Superior temporal gyrus (tissue), 1 donor: Measurements from ENCODE around the gene UNKL.

Experiments used
- DNase-seq: peaks from one replicate; pipeline ENCODE4 v3.0.0-alpha.2; 2016; ENCODE audit errors: extremely low spot score

UNKL gene

GRCh38 chr16:1351582-1352362 lies 62.7 kb downstream of the UNKL start, which contains the start of the genes GNPTG and TSR3:
GNPTG (plus strand) TSS chr16:1351931; CDS start chr16:1351966, 35 bp downstream.
TSR3 (minus strand) TSS chr16:1351878; CDS start chr16:1351804, 74 bp downstream.
- peak; percentile 80 for DNase-seq

GRCh38 chr16:1351215-1351581 lies 63.3 kb downstream of the UNKL start:
- no peak for DNase-seq

- no peak for DNase-seq
Measured at GRCh38 chr16:1350691-1351090, 63.8 kb downstream of the UNKL start.

- DNase-seq, result no peak
Measured at GRCh38 chr16:1349951-1350350, 64.6 kb downstream of the UNKL start.

GRCh38 chr16:1349351-1349750 lies 65.2 kb downstream of the UNKL start:
- no peak for DNase-seq

GRCh38 chr16:1348926-1349325 lies 65.6 kb downstream of the UNKL start:
- no peak for DNase-seq

- no peak for DNase-seq
Measured at GRCh38 chr16:1348441-1348840, 66.1 kb downstream of the UNKL start.

GRCh38 chr16:1347962-1348361 lies 66.5 kb downstream of the UNKL start:
- no peak for DNase-seq

GRCh38 chr16:1347286-1347855 lies 67.1 kb downstream of the UNKL start:
- DNase-seq, result no peak

- no peak for DNase-seq
Measured at GRCh38 chr16:1346422-1347285, 67.8 kb downstream of the UNKL start.

- no peak for DNase-seq
Measured at GRCh38 chr16:1345651-1346421, 68.7 kb downstream of the UNKL start.

GRCh38 chr16:1345087-1345486 lies 69.4 kb downstream of the UNKL start:
- no peak for DNase-seq

GRCh38 chr16:1344499-1344898 lies 70.0 kb downstream of the UNKL start:
- no peak for DNase-seq

GRCh38 chr16:1343428-1344242 lies 70.9 kb downstream of the UNKL start:
- no peak for DNase-seq

GRCh38 chr16:1342526-1343427 lies 71.7 kb downstream of the UNKL start:
- peak; percentile 74 for DNase-seq

GRCh38 chr16:1341495-1342420 lies 72.7 kb downstream of the UNKL start:
- DNase-seq, result no peak

- no peak for DNase-seq
Measured at GRCh38 chr16:1340730-1341494, 73.6 kb downstream of the UNKL start.
